Testis (tissue), 2 donors: Measurements from ENCODE around the gene ATXN3.

Experiments
- CTCF ChIP-seq, 3 experiments: fragments of 450-650 bp in 2 of 3; fragments of 200-600 bp in 1 of 3; sonication (generic) in 1 of 3; IDR thresholded peaks; one replicate each; pipeline ENCODE4 v1.5.1; 2016 to 2019; ENCODE audit warnings: antibody characterized with exemption in 3 of 3, mild to moderate bottlenecking in 2 of 3, moderate library complexity in 1 of 3
- POLR2A ChIP-seq: fragments of 450-650 bp; IDR thresholded peaks from one replicate; pipeline ENCODE4 v1.6.1; 2017; ENCODE audit warnings: antibody characterized with exemption, mild to moderate bottlenecking, moderate library complexity

GRCh38 chr14:92122351-92122677, 15.9 kb upstream of the ATXN3 start:
- TF ChIP-seq CTCF (IDR thresholded peaks at IDR 0.05) (no peak), POLR2A (no peak)
